Upper lobe of left lung (tissue), 6 donors: ENCODE measurements around the gene WTAP. TPM values are rescaled to one million over a fixed set of nuclear protein-coding genes. Genes with fewer than 3 reads are reported as not detected.
"Not testable (repeated sequence)": the region's sequence is repeated elsewhere in the genome, so short reads cannot be mapped to it uniquely, and the experiment has no call there.

Source experiments
- ATAC-seq, 2 donors: fragments of 200-7000 bp; cut with Tn5 transposase; one replicate each; pipeline ENCODE4 v1.9.1; 2022; ENCODE audit warnings: mild to moderate bottlenecking in 2 of 2, moderate library complexity in 2 of 2; ENCODE audit not compliant: low FRiP score in 2 of 2
- DNase-seq, 2 donors: peaks; one replicate each; pipeline ENCODE4 v3.0.0-alpha.2; 2019 to 2020
- H3K27ac ChIP-seq, 4 donors: fragments of 200-600 bp; sonication (generic); one replicate each; pipeline ENCODE4 v1.5.1; 2016 to 2019
- H3K27me3 ChIP-seq, 4 donors: fragments of 200-600 bp; sonication (generic); one replicate each; pipeline ENCODE4 v1.5.1; 2017 to 2019
- H3K36me3 ChIP-seq, 4 donors: fragments of 200-600 bp; sonication (generic); one replicate each; pipeline ENCODE4 v1.5.1; 2016 to 2019
- H3K4me1 ChIP-seq, 4 donors: fragments of 200-600 bp; sonication (generic); one replicate each; pipeline ENCODE4 v1.5.1; 2018 to 2019
- H3K4me3 ChIP-seq, 4 donors: fragments of 200-600 bp; sonication (generic); one replicate each; pipeline ENCODE4 v1.5.1; 2017 to 2019; ENCODE audit warnings: mild to moderate bottlenecking in 2 of 4, moderate library complexity in 1 of 4
- H3K9me3 ChIP-seq, 4 donors: fragments of 200-600 bp; sonication (generic); one replicate each; pipeline ENCODE4 v1.5.1; 2018 to 2019
- EP300 ChIP-seq, 4 donors: sonication (generic); formaldehyde crosslinking; IDR thresholded peaks; one replicate each; pipeline ENCODE4 v1.5.1; 2017; ENCODE audit warnings: antibody characterized with exemption in 4 of 4, control low read depth in 2 of 4
- POLR2A ChIP-seq, 4 donors: fragments of 450-650 bp; IDR thresholded peaks; one replicate each; pipeline ENCODE4 v1.5.1; 2016 to 2017; ENCODE audit warnings: antibody characterized with exemption in 4 of 4, mild to moderate bottlenecking in 2 of 4
- POLR2AphosphoS5 ChIP-seq, 2 donors: sonication (generic); formaldehyde crosslinking; IDR thresholded peaks; one replicate each; pipeline ENCODE4 v1.5.1; 2017; ENCODE audit warnings: antibody characterized with exemption in 2 of 2
- WGBS, 2 donors: methylation state at CpG; one replicate each; pipeline ENCODE4 v1.1.5; 2017 to 2018; 5-methylcytosine and 5-hydroxymethylcytosine counted together
- total RNA-seq, 6 donors: library from RNA; depleted of rRNA in 4 of 6; stranded (reverse); fragments of >200 nt in 4 of 6; gene quantifications; one replicate each; pipeline versions ENCODE4 v1.1.0 to v1.2.1, GENCODE V29; 2016 to 2021
- TF ChIP-seq, protein P1 (sequence below), 6 experiments: fragments of 450-650 bp in 4 of 6; fragments of 200-600 bp in 2 of 6; sonication (generic) in 2 of 6; IDR thresholded peaks; one replicate each; pipeline ENCODE4 v1.5.1; 2016 to 2019; ENCODE audit warnings: antibody characterized with exemption in 6 of 6
- donor health status: DM: no; HTN: no; CAD: no; lungs with moderate emphysema.
- donor health status: DM: no; HTN: yes; CAD: no; lungs with severe emphysema.

Gene WTAP
- total RNA-seq, 6 donors from 2014 or later, result 67.0 to 123 (median 90.6) TPM

GRCh38 chr6:159788753-159789376, 61.6 kb downstream of the WTAP start:
- Histone ChIP-seq H3K27ac (peak overlapping the region; percentile 92 to 99 (median 94)), H3K36me3 (peaks cover 4 to 55% (median 32%) of the 10 kb centered on the region in 4 donors), H3K4me3 (peak overlapping the region; percentile 82 to 98 (median 94)), H3K4me1 (peaks cover 24 to 43% (median 36%) of the 10 kb centered on the region in 4 donors), H3K27me3 (no peaks in the 10 kb centered on the region), H3K9me3 (no peaks in the 10 kb centered on the region)
- ATAC-seq (peak in 1 of 2 donors; percentile 20), DNase-seq (peak; percentile 79 to 90)
- TF ChIP-seq POLR2A (IDR thresholded peaks at IDR 0.05), result no peak
- 0% methylated on average over 11 to 18 of the region's 60 CpGs for WGBS, 2 donors

DNA sequence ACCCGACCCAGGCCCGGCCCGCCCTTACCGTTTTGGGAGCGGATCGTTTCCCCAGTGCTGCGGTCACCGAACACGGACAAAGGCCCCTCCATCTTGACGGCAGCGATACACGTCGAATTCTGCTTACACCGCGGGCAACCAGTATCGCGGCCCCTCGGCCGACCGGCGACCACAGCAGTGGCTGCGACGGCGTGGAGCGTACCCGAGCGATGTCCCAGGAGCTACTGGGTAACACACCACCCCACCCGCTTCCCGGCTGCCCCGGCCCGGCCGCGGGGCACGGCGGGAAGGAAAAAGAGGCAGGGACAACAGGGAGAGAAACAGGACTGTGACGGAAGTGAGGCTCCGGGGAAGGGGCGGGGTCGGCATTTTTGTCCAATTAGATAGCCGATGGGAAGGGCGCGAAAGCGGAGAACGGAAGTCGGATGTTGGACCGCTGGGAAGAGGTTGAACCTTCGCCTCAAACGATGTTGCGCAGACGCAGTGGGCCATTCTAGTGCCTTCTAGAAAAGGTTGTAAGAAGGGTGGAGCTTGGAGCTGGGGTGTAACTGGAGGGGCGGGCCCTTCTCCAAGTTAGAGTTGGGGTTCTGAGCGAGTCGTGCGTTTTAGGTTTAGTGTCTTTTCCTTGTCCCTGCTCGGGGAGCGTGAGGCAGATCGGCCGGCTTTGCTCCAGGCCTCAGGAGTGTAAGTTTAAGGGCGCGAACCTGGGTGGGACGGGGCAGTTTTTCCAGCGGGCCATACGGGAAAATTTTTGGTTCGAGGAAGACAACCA, 62.3 kb downstream of the WTAP start, which contains the start of gene TCP1:
TSS of gene TCP1 (minus strand) at position 226 of the 772 bp plus-strand sequence. CDS start at position 92, 134 bp downstream.
- WGBS, 2 donors, result 0 to 1% methylated on average over 43 to 47 of the region's 64 CpGs
- H3K36me3 ChIP-seq, result peaks cover 0 to 55% (median 26%) of the 10 kb centered on the region in 4 donors

DNA sequence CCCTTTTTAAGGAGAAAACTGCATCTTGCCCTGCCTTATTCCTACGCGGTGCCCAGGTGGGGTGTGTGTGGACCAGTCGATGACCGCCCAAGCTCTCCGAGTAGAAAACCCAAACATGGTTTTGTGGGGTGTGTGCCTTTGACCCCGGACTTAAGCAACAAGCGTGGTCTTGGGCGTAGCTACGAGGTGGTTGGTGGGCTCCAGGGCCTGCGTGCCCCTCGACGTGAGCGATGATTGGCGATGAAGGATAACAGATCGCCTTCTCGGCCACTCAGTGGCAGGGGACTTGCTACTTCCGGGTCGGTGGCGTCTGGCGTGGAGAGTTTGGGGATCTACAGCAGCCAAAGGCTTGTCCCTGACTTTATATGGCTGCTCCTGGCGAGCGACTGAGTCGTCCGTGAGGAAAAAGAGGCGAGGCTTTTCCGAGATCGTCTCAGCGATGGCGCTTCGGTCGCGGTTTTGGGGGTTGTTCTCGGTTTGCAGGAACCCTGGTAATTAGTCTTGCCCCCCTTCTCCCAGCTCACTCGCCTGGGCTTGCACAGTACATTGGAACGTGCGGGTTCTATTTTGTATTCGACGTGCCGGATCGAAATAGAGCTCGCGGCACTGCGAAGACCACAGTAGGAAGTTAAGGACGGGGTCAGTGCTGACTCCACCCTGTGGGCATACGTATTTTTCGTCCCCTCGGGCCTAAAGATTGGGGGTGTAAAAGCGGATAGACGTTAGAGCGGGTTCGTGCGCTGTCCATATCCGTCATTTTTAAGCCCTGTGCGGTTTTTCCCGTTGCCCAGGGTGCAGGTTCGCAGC, 63.0 kb downstream of the WTAP start, which contains the start of gene MRPL18:
TSS of gene MRPL18 (plus strand) at position 319 of the 807 bp plus-strand sequence. CDS start at position 440, 121 bp downstream.
- Histone ChIP-seq H3K4me3 (peak within 1 kb of the TSS; percentile 82 to 98 (median 94)), H3K4me1 (peaks cover 24 to 47% (median 36%) of the 10 kb centered on the region in 4 donors), H3K9me3 (no peaks in the 10 kb centered on the region), H3K27me3 (no peaks in the 10 kb centered on the region), H3K27ac (peak within 1 kb of the TSS; percentile 92 to 99 (median 94)), H3K36me3 (peaks cover 0 to 51% (median 19%) of the 10 kb centered on the region in 4 donors)
- 0 to 1% methylated on average over 32 to 51 of the region's 56 CpGs for WGBS, 2 donors
- DNase-seq (peak; percentile 90 to 96), ATAC-seq (peak; percentile 96 to 98)
- TF ChIP-seq, protein P1, sequence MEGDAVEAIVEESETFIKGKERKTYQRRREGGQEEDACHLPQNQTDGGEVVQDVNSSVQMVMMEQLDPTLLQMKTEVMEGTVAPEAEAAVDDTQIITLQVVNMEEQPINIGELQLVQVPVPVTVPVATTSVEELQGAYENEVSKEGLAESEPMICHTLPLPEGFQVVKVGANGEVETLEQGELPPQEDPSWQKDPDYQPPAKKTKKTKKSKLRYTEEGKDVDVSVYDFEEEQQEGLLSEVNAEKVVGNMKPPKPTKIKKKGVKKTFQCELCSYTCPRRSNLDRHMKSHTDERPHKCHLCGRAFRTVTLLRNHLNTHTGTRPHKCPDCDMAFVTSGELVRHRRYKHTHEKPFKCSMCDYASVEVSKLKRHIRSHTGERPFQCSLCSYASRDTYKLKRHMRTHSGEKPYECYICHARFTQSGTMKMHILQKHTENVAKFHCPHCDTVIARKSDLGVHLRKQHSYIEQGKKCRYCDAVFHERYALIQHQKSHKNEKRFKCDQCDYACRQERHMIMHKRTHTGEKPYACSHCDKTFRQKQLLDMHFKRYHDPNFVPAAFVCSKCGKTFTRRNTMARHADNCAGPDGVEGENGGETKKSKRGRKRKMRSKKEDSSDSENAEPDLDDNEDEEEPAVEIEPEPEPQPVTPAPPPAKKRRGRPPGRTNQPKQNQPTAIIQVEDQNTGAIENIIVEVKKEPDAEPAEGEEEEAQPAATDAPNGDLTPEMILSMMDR (IDR thresholded peaks at IDR 0.05), result peak in 1 of 6 experiments; percentile 17
- TF ChIP-seq POLR2AphosphoS5 (IDR thresholded peaks at IDR 0.05) (peak; percentile 60 to 86), POLR2A (IDR thresholded peaks at IDR 0.05) (peak in 3 of 4 donors; percentile 20 to 64 (median 59)), EP300 (IDR thresholded peaks at IDR 0.05) (no peak)

More for the DNA sequence above, 62.3 kb downstream of the WTAP start, which contains the start of gene TCP1:
- peaks cover 24 to 46% (median 36%) of the 10 kb centered on the region in 4 donors for H3K4me1 ChIP-seq
- DNase-seq (peak; percentile 97 to 99), ATAC-seq (peak; percentile 94 to 97)
- no peaks in the 10 kb centered on the region for H3K9me3 ChIP-seq
- H3K27me3 ChIP-seq, result no peaks in the 10 kb centered on the region
- H3K27ac ChIP-seq, result peak within 1 kb of the TSS; percentile 92 to 99 (median 94)
- H3K4me3 ChIP-seq, result peak within 1 kb of the TSS; percentile 82 to 98 (median 94)
- TF ChIP-seq POLR2AphosphoS5 (IDR thresholded peaks at IDR 0.05) (peak; percentile 93 to 99), EP300 (IDR thresholded peaks at IDR 0.05) (peak in 1 of 4 donors; percentile 48), POLR2A (IDR thresholded peaks at IDR 0.05) (peak; percentile 30 to 98 (median 94))
- TF ChIP-seq, protein P1 (IDR thresholded peaks at IDR 0.05), result no peak

GRCh38 chr6:159790956-159791598, 63.8 kb downstream of the WTAP start:
- DNase-seq (no peak), ATAC-seq (no peak)
- H3K27me3 ChIP-seq, result no peaks in the 10 kb centered on the region
- H3K9me3 ChIP-seq, result no peaks in the 10 kb centered on the region
- H3K4me3 ChIP-seq, result peak overlapping the region; percentile 82 to 95 (median 92)
- peak overlapping the region; percentile 92 to 99 (median 94) for H3K27ac ChIP-seq
- TF ChIP-seq EP300 (IDR thresholded peaks at IDR 0.05) (no peak), POLR2A (IDR thresholded peaks at IDR 0.05) (no peak), POLR2AphosphoS5 (IDR thresholded peaks at IDR 0.05) (no peak)
- TF ChIP-seq, protein P1 (IDR thresholded peaks at IDR 0.05), result no peak
- WGBS, 2 donors, result 16 to 29% methylated on average over 13 to 18 of the region's 18 CpGs
- H3K36me3 ChIP-seq, result peaks cover 0 to 50% (median 18%) of the 10 kb centered on the region in 4 donors
- peaks cover 24 to 51% (median 38%) of the 10 kb centered on the region in 4 donors for H3K4me1 ChIP-seq

- 56 to 75% methylated on average over 7 to 8 of the region's 8 CpGs for WGBS, 2 donors
- Histone ChIP-seq H3K4me1 (peaks cover 16 to 30% (median 22%) of the 10 kb centered on the region in 4 donors), H3K36me3 (peaks cover 17 to 63% (median 42%) of the 10 kb centered on the region in 4 donors), H3K27ac (peak overlapping the region in 2 of 4 donors; percentile 36 to 53)
- not testable (repeated sequence) for ATAC-seq, DNase-seq, H3K27me3 ChIP-seq, H3K4me3 ChIP-seq, H3K9me3 ChIP-seq
Observed at GRCh38 chr6:159794976-159795375, 67.7 kb downstream of the WTAP start.
